ENCODE data around the gene NLN.

GRCh38 chr5:65730910-65731309 lies 8.9 kb downstream of the NLN start:
- no peak for TF ChIP-seq CTCF (IDR thresholded peaks at IDR 0.05)
- no peak for TF ChIP-seq POLR2A (IDR thresholded peaks at IDR 0.05)
